Measurements from ENCODE around the gene MSH5. TPM values are rescaled to one million over a fixed set of nuclear protein-coding genes. Genes with fewer than 3 reads are reported as not detected.

Gene MSH5
- total and polyA plus RNA-seq, 9 of the 15 experiments (the other 6 are each of a cell fraction or from before 2014, with no cell fraction given) = 12.5 to 104 (median 46.6) TPM

DNA sequence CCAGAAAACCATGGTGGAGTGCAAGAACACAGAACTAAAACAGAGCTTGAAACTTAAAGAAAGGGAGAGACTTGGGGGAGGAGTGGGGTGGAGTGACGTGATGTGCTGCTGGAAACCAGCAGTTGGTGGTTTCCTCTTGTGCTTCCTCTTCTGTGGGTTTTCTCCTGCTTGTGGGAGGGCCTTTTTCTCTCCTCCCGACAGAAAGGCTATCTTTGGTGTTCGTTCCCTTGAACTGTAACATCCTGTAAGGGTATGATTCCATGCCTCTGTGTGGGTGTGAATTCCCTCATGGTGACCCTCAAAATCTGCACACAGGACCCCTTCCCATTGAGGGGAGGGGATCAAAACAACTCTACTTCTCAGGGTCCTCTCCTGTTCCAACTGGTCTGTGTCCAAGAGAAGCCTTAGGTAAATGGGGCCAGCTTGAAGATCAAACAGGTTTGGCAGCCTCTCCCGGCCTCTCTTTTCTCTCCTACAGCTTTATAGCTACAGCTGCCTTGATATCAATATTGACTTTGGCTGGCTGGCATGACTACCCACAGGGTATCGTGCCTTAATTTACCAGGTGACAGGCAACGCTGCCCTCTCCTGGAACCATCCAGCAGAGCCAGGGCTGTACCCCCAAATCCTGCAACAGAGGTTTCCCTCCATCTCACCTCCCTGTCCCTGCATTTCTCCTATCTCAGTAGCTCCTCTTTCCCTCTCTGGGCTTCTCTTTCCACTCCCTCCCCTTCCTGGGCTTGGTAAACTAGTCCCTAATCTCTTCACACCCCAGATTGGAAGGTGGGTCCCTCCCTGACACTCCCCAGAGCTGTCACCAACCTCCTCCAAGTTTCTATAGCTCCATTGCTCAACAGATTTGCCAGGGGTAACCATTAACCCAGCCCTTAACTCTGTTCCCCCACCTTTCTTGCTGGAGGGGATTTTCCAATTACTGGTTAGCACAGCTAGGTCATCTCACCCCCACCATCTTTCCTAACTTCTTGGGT is 1.5 kb upstream of the MSH5 start (continued):
- TF ChIP-seq CBX3 (IDR thresholded peaks at IDR 0.05; ENCODE audit: borderline replicate concordance in 1 of 2, low read length in 2 of 2) (peak in 1 of 2 experiments; percentile 84; a peak in 1 of 3 replicates), PHF20 (IDR thresholded peaks at IDR 0.05; ENCODE audit: partially characterized antibody) (no peak), EZH2 (IDR thresholded peaks at IDR 0.05; ENCODE audit: borderline replicate concordance, low read depth, low read length) (no peak; the same call in 1 of the 2 replicates), ZNF316 (IDR thresholded peaks at IDR 0.05) (peak; percentile 13; the same call in 1 of the 2 replicates), POLR2A (conservative IDR thresholded peaks at IDR 0.05) (peak; percentile 96), FUS (optimal IDR thresholded peaks at IDR 0.05; ENCODE audit: low read depth, low read length) (no peak), ZNF165 (CRISPR knock-in tag; IDR thresholded peaks at IDR 0.05; ENCODE audit: borderline replicate concordance) (no peak), ASH1L (IDR thresholded peaks at IDR 0.05; ENCODE audit: borderline replicate concordance, low read depth, partially characterized antibody) (no peak), SOX6 (IDR thresholded peaks at IDR 0.05) (no peak), TRIM28 (IDR thresholded peaks at IDR 0.05) (no peak; the same call in 1 of the 2 replicates), SMC3 (conservative IDR thresholded peaks at IDR 0.05; ENCODE audit: insufficient read depth, low read depth, low read length) (no peak; the same call in 1 of the 2 replicates), MEIS2 (IDR thresholded peaks at IDR 0.05; ENCODE audit: partially characterized antibody) (no peak)
- TF ChIP-seq, protein P1, sequence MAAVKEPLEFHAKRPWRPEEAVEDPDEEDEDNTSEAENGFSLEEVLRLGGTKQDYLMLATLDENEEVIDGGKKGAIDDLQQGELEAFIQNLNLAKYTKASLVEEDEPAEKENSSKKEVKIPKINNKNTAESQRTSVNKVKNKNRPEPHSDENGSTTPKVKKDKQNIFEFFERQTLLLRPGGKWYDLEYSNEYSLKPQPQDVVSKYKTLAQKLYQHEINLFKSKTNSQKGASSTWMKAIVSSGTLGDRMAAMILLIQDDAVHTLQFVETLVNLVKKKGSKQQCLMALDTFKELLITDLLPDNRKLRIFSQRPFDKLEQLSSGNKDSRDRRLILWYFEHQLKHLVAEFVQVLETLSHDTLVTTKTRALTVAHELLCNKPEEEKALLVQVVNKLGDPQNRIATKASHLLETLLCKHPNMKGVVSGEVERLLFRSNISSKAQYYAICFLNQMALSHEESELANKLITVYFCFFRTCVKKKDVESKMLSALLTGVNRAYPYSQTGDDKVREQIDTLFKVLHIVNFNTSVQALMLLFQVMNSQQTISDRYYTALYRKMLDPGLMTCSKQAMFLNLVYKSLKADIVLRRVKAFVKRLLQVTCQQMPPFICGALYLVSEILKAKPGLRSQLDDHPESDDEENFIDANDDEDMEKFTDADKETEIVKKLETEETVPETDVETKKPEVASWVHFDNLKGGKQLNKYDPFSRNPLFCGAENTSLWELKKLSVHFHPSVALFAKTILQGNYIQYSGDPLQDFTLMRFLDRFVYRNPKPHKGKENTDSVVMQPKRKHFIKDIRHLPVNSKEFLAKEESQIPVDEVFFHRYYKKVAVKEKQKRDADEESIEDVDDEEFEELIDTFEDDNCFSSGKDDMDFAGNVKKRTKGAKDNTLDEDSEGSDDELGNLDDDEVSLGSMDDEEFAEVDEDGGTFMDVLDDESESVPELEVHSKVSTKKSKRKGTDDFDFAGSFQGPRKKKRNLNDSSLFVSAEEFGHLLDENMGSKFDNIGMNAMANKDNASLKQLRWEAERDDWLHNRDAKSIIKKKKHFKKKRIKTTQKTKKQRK (IDR thresholded peaks at IDR 0.05; ENCODE audit: borderline replicate concordance, low read depth, low read length) = no peak
- TF ChIP-seq, protein P2, sequence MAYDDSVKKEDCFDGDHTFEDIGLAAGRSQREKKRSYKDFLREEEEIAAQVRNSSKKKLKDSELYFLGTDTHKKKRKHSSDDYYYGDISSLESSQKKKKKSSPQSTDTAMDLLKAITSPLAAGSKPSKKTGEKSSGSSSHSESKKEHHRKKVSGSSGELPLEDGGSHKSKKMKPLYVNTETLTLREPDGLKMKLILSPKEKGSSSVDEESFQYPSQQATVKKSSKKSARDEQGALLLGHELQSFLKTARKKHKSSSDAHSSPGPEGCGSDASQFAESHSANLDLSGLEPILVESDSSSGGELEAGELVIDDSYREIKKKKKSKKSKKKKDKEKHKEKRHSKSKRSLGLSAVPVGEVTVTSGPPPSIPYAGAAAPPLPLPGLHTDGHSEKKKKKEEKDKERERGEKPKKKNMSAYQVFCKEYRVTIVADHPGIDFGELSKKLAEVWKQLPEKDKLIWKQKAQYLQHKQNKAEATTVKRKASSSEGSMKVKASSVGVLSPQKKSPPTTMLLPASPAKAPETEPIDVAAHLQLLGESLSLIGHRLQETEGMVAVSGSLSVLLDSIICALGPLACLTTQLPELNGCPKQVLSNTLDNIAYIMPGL (CRISPR knock-in tag; IDR thresholded peaks at IDR 0.05) = 0 out of 2 replicates have a peak, but pooled peaks have one; percentile 30
- TF ChIP-seq, protein P3, sequence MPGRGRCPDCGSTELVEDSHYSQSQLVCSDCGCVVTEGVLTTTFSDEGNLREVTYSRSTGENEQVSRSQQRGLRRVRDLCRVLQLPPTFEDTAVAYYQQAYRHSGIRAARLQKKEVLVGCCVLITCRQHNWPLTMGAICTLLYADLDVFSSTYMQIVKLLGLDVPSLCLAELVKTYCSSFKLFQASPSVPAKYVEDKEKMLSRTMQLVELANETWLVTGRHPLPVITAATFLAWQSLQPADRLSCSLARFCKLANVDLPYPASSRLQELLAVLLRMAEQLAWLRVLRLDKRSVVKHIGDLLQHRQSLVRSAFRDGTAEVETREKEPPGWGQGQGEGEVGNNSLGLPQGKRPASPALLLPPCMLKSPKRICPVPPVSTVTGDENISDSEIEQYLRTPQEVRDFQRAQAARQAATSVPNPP (IDR thresholded peaks at IDR 0.05; ENCODE audit: borderline replicate concordance, insufficient read depth, insufficient read length) = no peak
- TF ChIP-seq, protein P4, sequence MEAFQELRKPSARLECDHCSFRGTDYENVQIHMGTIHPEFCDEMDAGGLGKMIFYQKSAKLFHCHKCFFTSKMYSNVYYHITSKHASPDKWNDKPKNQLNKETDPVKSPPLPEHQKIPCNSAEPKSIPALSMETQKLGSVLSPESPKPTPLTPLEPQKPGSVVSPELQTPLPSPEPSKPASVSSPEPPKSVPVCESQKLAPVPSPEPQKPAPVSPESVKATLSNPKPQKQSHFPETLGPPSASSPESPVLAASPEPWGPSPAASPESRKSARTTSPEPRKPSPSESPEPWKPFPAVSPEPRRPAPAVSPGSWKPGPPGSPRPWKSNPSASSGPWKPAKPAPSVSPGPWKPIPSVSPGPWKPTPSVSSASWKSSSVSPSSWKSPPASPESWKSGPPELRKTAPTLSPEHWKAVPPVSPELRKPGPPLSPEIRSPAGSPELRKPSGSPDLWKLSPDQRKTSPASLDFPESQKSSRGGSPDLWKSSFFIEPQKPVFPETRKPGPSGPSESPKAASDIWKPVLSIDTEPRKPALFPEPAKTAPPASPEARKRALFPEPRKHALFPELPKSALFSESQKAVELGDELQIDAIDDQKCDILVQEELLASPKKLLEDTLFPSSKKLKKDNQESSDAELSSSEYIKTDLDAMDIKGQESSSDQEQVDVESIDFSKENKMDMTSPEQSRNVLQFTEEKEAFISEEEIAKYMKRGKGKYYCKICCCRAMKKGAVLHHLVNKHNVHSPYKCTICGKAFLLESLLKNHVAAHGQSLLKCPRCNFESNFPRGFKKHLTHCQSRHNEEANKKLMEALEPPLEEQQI (IDR thresholded peaks at IDR 0.05) = no peak
- TF ChIP-seq, protein P5, sequence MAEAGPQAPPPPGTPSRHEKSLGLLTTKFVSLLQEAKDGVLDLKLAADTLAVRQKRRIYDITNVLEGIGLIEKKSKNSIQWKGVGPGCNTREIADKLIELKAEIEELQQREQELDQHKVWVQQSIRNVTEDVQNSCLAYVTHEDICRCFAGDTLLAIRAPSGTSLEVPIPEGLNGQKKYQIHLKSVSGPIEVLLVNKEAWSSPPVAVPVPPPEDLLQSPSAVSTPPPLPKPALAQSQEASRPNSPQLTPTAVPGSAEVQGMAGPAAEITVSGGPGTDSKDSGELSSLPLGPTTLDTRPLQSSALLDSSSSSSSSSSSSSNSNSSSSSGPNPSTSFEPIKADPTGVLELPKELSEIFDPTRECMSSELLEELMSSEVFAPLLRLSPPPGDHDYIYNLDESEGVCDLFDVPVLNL (CRISPR knock-in tag; IDR thresholded peaks at IDR 0.05; ENCODE audit: low read depth) = no peak
